HEK293 (cell line): ENCODE results near the gene RNF126.

Experiments
- MEIS1 ChIP-seq: sonication (generic); formaldehyde crosslinking; IDR thresholded peaks from 2 replicates; pipeline ENCODE4 v1.8.1; 2022; ENCODE audit warnings: missing genetic modification reagents, mild to moderate bottlenecking, borderline replicate concordance
- ZBTB7A ChIP-seq: fragments of 450-650 bp; formaldehyde crosslinking; IDR thresholded peaks from 2 replicates; pipeline ENCODE4 v1.5.1; 2016; ENCODE audit warnings: low read depth, missing biosample characterization, missing genetic modification characterization
- ZFP37 ChIP-seq: fragments of 450-650 bp; formaldehyde crosslinking; IDR thresholded peaks from 2 replicates; pipeline ENCODE4 v1.5.1; 2016; ENCODE audit warnings: missing biosample characterization, missing genetic modification characterization
- ZNF175 ChIP-seq: fragments of 450-650 bp; formaldehyde crosslinking; IDR thresholded peaks from 2 replicates; pipeline ENCODE4 v1.5.1; 2016; ENCODE audit warnings: missing biosample characterization, missing genetic modification characterization
- ZNF274 ChIP-seq, 2 experiments: fragments of 200-500 bp in 1 of 2; fragments of 450-650 bp in 1 of 2; sonication (Bioruptor generic) in 1 of 2; formaldehyde crosslinking in 1 of 2; IDR thresholded peaks; 2 replicates each; pipeline versions ENCODE4 v1.5.1 to v1.6.1; 2014 to 2016; ENCODE audit warnings: borderline replicate concordance in 1 of 2, inconsistent platforms in 1 of 2, low read length in 1 of 2, missing biosample characterization in 1 of 2, missing genetic modification characterization in 1 of 2
- ZNF416 ChIP-seq: fragments of 450-650 bp; formaldehyde crosslinking; IDR thresholded peaks from 2 replicates; pipeline ENCODE4 v1.5.1; 2016; ENCODE audit warnings: missing biosample characterization, missing genetic modification characterization
- ZNF558 ChIP-seq: fragments of 450-650 bp; formaldehyde crosslinking; IDR thresholded peaks from 2 replicates; pipeline ENCODE4 v1.5.1; 2016; ENCODE audit warnings: missing biosample characterization, missing genetic modification characterization
- ZNF623 ChIP-seq: fragments of 450-650 bp; formaldehyde crosslinking; IDR thresholded peaks from 2 replicates; pipeline ENCODE4 v1.5.1; 2016; ENCODE audit warnings: missing biosample characterization, missing genetic modification characterization
- TF ChIP-seq, protein P1 (sequence below): fragments of 450-650 bp; formaldehyde crosslinking; IDR thresholded peaks from 2 replicates; pipeline ENCODE4 v1.5.1; 2016; ENCODE audit warnings: missing biosample characterization, missing genetic modification characterization
- TF ChIP-seq, protein P2 (sequence below): fragments of 450-650 bp; formaldehyde crosslinking; IDR thresholded peaks from 2 replicates; pipeline ENCODE4 v1.5.1; 2016; ENCODE audit warnings: missing biosample characterization, missing genetic modification characterization, low read depth
- TF ChIP-seq, protein P3 (sequence below): fragments of 450-650 bp; formaldehyde crosslinking; IDR thresholded peaks from 2 replicates; pipeline ENCODE4 v1.5.1; 2017; ENCODE audit warnings: missing biosample characterization, missing genetic modification characterization

DNA sequence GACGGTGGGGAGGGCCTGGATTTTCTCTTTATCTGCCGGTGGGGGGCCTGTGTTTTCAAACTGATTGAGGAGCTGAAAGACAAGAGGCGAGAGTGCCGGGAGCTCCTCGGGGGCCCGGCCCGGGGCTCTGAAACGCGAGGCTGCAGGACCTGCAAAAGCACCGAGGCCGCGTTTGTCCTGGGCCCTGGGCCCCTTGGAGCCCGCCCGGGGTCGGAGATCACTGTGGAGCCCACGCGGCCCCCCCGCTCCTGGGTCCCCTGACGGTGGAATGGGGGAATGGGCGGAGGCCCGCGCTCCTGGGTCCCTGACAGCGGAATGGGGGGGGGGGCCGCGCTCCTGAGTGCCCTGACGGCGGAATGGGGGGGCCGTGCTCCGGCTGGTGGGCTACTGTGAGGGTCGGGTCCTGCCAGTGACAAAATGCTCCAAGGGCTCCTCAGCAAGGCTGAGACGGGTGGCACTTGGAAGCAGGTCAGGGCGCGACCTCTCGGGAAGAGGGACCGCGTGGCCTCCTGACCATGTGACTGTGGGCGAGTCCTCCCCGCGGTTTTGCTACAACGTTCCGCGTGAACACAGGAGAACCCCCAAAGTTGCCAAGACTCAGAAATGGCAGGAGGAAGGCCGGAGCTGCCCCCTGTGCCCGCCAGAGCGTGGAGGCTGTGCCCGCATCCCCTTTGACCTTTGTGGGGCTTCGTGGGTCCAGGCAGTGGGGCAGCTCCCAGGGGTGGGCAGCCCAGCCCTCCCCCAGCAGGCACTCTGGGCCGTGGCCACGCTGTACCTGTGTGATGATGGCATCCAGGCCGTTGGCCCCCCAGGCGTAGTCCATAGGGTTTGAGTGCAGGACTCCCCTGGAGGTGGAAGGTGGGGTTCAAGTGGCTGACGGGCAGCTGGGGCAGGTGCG is 13.9 kb downstream of the RNF126 start:
- TF ChIP-seq, protein P1, sequence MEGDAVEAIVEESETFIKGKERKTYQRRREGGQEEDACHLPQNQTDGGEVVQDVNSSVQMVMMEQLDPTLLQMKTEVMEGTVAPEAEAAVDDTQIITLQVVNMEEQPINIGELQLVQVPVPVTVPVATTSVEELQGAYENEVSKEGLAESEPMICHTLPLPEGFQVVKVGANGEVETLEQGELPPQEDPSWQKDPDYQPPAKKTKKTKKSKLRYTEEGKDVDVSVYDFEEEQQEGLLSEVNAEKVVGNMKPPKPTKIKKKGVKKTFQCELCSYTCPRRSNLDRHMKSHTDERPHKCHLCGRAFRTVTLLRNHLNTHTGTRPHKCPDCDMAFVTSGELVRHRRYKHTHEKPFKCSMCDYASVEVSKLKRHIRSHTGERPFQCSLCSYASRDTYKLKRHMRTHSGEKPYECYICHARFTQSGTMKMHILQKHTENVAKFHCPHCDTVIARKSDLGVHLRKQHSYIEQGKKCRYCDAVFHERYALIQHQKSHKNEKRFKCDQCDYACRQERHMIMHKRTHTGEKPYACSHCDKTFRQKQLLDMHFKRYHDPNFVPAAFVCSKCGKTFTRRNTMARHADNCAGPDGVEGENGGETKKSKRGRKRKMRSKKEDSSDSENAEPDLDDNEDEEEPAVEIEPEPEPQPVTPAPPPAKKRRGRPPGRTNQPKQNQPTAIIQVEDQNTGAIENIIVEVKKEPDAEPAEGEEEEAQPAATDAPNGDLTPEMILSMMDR (tag by site-specific recombination), result no peak
- TF ChIP-seq MEIS1 (no peak), ZNF175 (tag by site-specific recombination) (no peak), ZNF416 (no peak), ZNF274 (IDR thresholded peaks at IDR 0.05; ENCODE audit: low read length) (no peak), ZNF274 (tag by site-specific recombination; IDR thresholded peaks at IDR 0.05; ENCODE audit: borderline replicate concordance) (no peak), ZFP37 (tag by site-specific recombination) (no peak), ZNF623 (tag by site-specific recombination) (no peak), ZBTB7A (no peak), ZNF558 (no peak)
- TF ChIP-seq, protein P2, sequence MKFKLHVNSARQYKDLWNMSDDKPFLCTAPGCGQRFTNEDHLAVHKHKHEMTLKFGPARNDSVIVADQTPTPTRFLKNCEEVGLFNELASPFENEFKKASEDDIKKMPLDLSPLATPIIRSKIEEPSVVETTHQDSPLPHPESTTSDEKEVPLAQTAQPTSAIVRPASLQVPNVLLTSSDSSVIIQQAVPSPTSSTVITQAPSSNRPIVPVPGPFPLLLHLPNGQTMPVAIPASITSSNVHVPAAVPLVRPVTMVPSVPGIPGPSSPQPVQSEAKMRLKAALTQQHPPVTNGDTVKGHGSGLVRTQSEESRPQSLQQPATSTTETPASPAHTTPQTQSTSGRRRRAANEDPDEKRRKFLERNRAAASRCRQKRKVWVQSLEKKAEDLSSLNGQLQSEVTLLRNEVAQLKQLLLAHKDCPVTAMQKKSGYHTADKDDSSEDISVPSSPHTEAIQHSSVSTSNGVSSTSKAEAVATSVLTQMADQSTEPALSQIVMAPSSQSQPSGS, result no peak
- TF ChIP-seq, protein P3, sequence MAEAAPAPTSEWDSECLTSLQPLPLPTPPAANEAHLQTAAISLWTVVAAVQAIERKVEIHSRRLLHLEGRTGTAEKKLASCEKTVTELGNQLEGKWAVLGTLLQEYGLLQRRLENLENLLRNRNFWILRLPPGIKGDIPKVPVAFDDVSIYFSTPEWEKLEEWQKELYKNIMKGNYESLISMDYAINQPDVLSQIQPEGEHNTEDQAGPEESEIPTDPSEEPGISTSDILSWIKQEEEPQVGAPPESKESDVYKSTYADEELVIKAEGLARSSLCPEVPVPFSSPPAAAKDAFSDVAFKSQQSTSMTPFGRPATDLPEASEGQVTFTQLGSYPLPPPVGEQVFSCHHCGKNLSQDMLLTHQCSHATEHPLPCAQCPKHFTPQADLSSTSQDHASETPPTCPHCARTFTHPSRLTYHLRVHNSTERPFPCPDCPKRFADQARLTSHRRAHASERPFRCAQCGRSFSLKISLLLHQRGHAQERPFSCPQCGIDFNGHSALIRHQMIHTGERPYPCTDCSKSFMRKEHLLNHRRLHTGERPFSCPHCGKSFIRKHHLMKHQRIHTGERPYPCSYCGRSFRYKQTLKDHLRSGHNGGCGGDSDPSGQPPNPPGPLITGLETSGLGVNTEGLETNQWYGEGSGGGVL (tag by site-specific recombination), result no peak
